Common myeloid progenitor, CD34-positive (primary cell): ENCODE data around the gene BRINP1.

Experiments used
- CTCF ChIA-PET: fragments of 350-600 bp; sonication (Branson Sonifier 250); formaldehyde crosslinking; loops from one replicate; lab custom pipeline; 2021; ENCODE audit warnings: antibody characterized with exemption; lab: Charles Lee
- POLR2A ChIA-PET: fragments of 350-600 bp; sonication (Branson Sonifier 250); formaldehyde crosslinking; loops from one replicate; lab custom pipeline; 2021; ENCODE audit warnings: antibody characterized with exemption; lab: Charles Lee
- DNase-seq, 3 donors: peaks; one replicate each; pipeline versions ENCODE4 v3.0.0 to v3.0.0-alpha.2; 2013
- H3K27ac ChIP-seq, 2 experiments: 1 replicate in 1 of 2; 2 replicates in 1 of 2; pipeline ENCODE4 v1.7.0; 2013; ENCODE audit warnings: inconsistent platforms in 2 of 2, low read length in 2 of 2, mild to moderate bottlenecking in 2 of 2, low read depth in 1 of 2, moderate library complexity in 1 of 2; ENCODE audit not compliant: severe bottlenecking in 2 of 2, insufficient read depth in 1 of 2, poor library complexity in 1 of 2
- H3K27me3 ChIP-seq, 5 experiments: replicated peaks in 2 of 5; 1 replicate in 3 of 5; 2 replicates in 2 of 5; pipeline versions ENCODE4 v1.6.1 to v1.7.0; 2013; ENCODE audit warnings: low read length in 4 of 5, mild to moderate bottlenecking in 2 of 5, moderate library complexity in 2 of 5, inconsistent platforms in 1 of 5; ENCODE audit not compliant: insufficient read depth in 5 of 5, control insufficient read depth in 4 of 5
- H3K36me3 ChIP-seq, 4 experiments: 1 replicate in 2 of 4; 2 replicates in 2 of 4; pipeline versions ENCODE4 v1.6.1 to v1.7.0; 2013; ENCODE audit warnings: low read length in 3 of 4, control low read depth in 1 of 4, mild to moderate bottlenecking in 1 of 4; ENCODE audit not compliant: control insufficient read depth in 4 of 4, insufficient read depth in 4 of 4
- H3K4me1 ChIP-seq, 4 experiments: 1 replicate in 3 of 4; 2 replicates in 1 of 4; pipeline versions ENCODE4 v1.6.1 to v1.7.1; 2013; ENCODE audit warnings: low read length in 3 of 4, mild to moderate bottlenecking in 3 of 4, control low read depth in 1 of 4, inconsistent platforms in 1 of 4, moderate library complexity in 1 of 4; ENCODE audit not compliant: control insufficient read depth in 4 of 4, insufficient read depth in 4 of 4; ENCODE audit errors: control extremely low read depth in 1 of 4
- H3K4me3 ChIP-seq, 7 experiments: 1 replicate in 4 of 7; 2 replicates in 3 of 7; pipeline versions ENCODE4 v1.5.1 to v1.7.0; 2013; ENCODE audit warnings: mild to moderate bottlenecking in 7 of 7, low read length in 6 of 7, moderate library complexity in 6 of 7, inconsistent platforms in 2 of 7, low read depth in 2 of 7, control low read depth in 1 of 7; ENCODE audit not compliant: insufficient read depth in 4 of 7, control insufficient read depth in 1 of 7; ENCODE audit errors: extremely low read depth in 1 of 7
- H3K9me3 ChIP-seq, 5 experiments: 1 replicate in 4 of 5; 2 replicates in 1 of 5; pipeline versions ENCODE4 v1.6.1 to v1.7.1; 2013; ENCODE audit warnings: low read length in 4 of 5, mild to moderate bottlenecking in 2 of 5, inconsistent platforms in 1 of 5, low read depth in 1 of 5, moderate library complexity in 1 of 5; ENCODE audit not compliant: control insufficient read depth in 4 of 5, insufficient read depth in 2 of 5; ENCODE audit errors: control extremely low read depth in 1 of 5
- WGBS: methylation state at CpG from one replicate; pipeline ENCODE4 v1.1.5; 2013; ENCODE audit not compliant: insufficient coverage; 5-methylcytosine and 5-hydroxymethylcytosine counted together

Gene BRINP1

GRCh38 chr9:119313846-119314245 is 55.4 kb downstream of the BRINP1 start:
- WGBS: 100% methylated on average over 2 of the region's 4 CpGs
- POLR2A ChIA-PET: no interaction called here
- H3K27ac ChIP-seq: no peak overlapping the region
- CTCF ChIA-PET: no interaction called here
- no peak overlapping the region for H3K4me3 ChIP-seq
- no peak for DNase-seq
- H3K36me3 ChIP-seq: no peaks in the 10 kb centered on the region
- H3K4me1 ChIP-seq: no peaks in the 10 kb centered on the region
- H3K9me3 ChIP-seq: no peaks in the 10 kb centered on the region
- no peaks in the 10 kb centered on the region for H3K27me3 ChIP-seq

- POLR2A ChIA-PET: no interaction called here
- Histone ChIP-seq H3K36me3 (no peaks in the 10 kb centered on the region), H3K4me3 (no peak overlapping the region), H3K27ac (no peak overlapping the region), H3K4me1 (no peaks in the 10 kb centered on the region), H3K27me3 (no peaks in the 10 kb centered on the region), H3K9me3 (no peaks in the 10 kb centered on the region)
- WGBS: 45% methylated on average over 4 of the region's 5 CpGs
- CTCF ChIA-PET: no interaction called here
- DNase-seq: no peak
These were observed 58.5 kb downstream of the BRINP1 start for GRCh38 chr9:119310741-119311140.

GRCh38 chr9:119307471-119307870 is 61.8 kb downstream of the BRINP1 start:
- H3K27me3 ChIP-seq: no peaks in the 10 kb centered on the region
- H3K4me3 ChIP-seq: no peak overlapping the region
- no peak overlapping the region for H3K27ac ChIP-seq
- H3K9me3 ChIP-seq: no peaks in the 10 kb centered on the region
- DNase-seq: no peak
- no peaks in the 10 kb centered on the region for H3K36me3 ChIP-seq
- POLR2A ChIA-PET: no interaction called here
- 86% methylated on average over 3 of the region's 5 CpGs for WGBS
- H3K4me1 ChIP-seq: no peaks in the 10 kb centered on the region
- CTCF ChIA-PET: interaction anchor here (1.4 kb wide), 1 partner anchor 17 kb away, joined by 3 read pairs; no protein-coding TSS in a partner anchor

- no peak for DNase-seq
- Histone ChIP-seq H3K4me1 (no peaks in the 10 kb centered on the region), H3K27me3 (no peaks in the 10 kb centered on the region), H3K9me3 (no peaks in the 10 kb centered on the region), H3K36me3 (no peaks in the 10 kb centered on the region), H3K4me3 (no peak overlapping the region), H3K27ac (no peak overlapping the region)
- CTCF ChIA-PET: no interaction called here
- 93% methylated on average over 2 of the region's 3 CpGs for WGBS
- POLR2A ChIA-PET: no interaction called here
These were observed 64.7 kb downstream of the BRINP1 start for GRCh38 chr9:119304555-119304954.

- no peaks in the 10 kb centered on the region for H3K27me3 ChIP-seq
- DNase-seq: no peak
- H3K4me3 ChIP-seq: no peak overlapping the region
- ChIA-PET CTCF (no interaction called here), POLR2A (no interaction called here)
- no peaks in the 10 kb centered on the region for H3K9me3 ChIP-seq
- WGBS: 89% methylated on average over 9 of the region's 13 CpGs
- no peaks in the 10 kb centered on the region for H3K36me3 ChIP-seq
- H3K4me1 ChIP-seq: no peaks in the 10 kb centered on the region
- no peak overlapping the region for H3K27ac ChIP-seq
These were observed 66.1 kb downstream of the BRINP1 start for GRCh38 chr9:119302988-119303698.

GRCh38 chr9:119298076-119298853 is 71.0 kb downstream of the BRINP1 start:
- ChIA-PET CTCF (no interaction called here), POLR2A (no interaction called here)
- no peaks in the 10 kb centered on the region for H3K9me3 ChIP-seq
- H3K36me3 ChIP-seq: no peaks in the 10 kb centered on the region
- peaks cover 0 to 3% (median 0%) of the 10 kb centered on the region in 5 experiments for H3K27me3 ChIP-seq
- DNase-seq: no peak
- no peak overlapping the region for H3K4me3 ChIP-seq
- no peaks in the 10 kb centered on the region for H3K4me1 ChIP-seq
- WGBS: 48% methylated on average over 1 of the region's 3 CpGs
- H3K27ac ChIP-seq: no peak overlapping the region

- 40% methylated on average over 1 of the region's 1 CpG for WGBS
- ChIA-PET POLR2A (no interaction called here), CTCF (no interaction called here)
- H3K27ac ChIP-seq: no peak overlapping the region
- no peaks in the 10 kb centered on the region for H3K9me3 ChIP-seq
- H3K27me3 ChIP-seq: peaks cover 0 to 2% (median 1%) of the 10 kb centered on the region in 5 experiments
- H3K36me3 ChIP-seq: no peaks in the 10 kb centered on the region
- H3K4me1 ChIP-seq: no peaks in the 10 kb centered on the region
- DNase-seq: no peak
- H3K4me3 ChIP-seq: no peak overlapping the region
These were observed 77.7 kb downstream of the BRINP1 start for GRCh38 chr9:119291554-119291953.
